ENCODE data around the gene KRTAP10-6.
"Not testable (repeated sequence)": the region's sequence is repeated elsewhere in the genome, so short reads cannot be mapped to it uniquely, and the experiment has no call there.

The KRTAP10-6 gene

DNA sequence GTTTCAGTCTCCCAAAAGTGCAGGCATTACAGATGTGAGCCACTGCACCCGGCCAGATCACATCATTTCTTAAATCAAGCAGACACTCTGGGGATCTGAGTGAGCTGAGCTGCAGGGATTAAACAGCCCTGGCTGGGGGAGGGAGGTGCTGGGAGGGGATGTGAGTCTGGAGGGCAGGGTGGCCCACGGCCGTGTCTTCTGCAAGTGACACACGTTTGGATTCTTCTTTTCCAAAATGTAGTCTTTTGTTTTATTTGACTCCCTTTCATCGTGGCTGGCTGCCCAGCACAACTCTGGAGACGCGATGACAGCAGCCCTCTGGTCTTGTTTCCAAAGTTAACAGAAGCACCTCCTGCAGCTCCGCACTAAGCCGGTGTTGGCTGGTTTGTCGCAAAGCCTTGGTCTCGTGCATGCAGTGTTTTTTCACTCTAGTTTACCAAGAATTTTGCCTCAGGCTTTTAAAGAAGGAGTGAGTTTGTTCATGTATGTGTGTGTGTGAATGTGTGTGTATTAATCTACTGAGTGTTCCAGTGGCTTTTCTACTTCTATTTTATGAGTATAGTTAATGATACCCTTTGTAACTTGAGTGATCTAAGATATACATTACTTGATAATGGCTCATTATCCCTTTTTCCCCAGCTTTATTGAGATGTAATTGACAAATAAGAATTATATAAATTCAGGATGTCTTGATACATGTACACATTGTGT, 9.1 kb downstream of the KRTAP10-6 start:
- DNase-seq (ENCODE audit: low read depth): no peak
- H3K4me3 ChIP-seq (ENCODE audit: low read depth, low read length): no peak overlapping the region

GRCh38 chr21:44582055-44582454, 10.2 kb downstream of the KRTAP10-6 start:
- no peak overlapping the region for H3K4me3 ChIP-seq (ENCODE audit: low read depth, low read length)
- no peak for DNase-seq (ENCODE audit: low read depth)

DNA sequence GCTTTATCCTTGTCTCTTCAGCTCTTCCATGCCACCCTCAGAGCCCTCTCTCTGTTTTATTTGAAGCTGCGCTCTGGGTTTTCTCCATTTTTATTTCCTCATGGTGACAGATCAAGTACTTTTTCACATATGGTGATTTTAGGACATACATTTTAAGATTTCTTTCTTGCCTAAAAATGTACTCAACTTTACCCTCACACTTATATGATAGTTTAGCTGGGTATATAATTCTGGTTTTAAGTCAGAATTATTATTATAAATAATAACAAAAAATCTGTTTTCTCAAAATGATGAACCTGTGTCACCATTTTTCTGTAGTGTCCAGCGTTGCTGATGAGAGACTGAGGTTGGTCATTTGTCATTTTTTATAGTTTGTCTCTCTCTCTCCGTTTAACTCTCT, 11.1 kb downstream of the KRTAP10-6 start:
- H3K4me3 ChIP-seq (ENCODE audit: low read depth, low read length): no peak overlapping the region
- no peak for DNase-seq (ENCODE audit: low read depth)

DNA sequence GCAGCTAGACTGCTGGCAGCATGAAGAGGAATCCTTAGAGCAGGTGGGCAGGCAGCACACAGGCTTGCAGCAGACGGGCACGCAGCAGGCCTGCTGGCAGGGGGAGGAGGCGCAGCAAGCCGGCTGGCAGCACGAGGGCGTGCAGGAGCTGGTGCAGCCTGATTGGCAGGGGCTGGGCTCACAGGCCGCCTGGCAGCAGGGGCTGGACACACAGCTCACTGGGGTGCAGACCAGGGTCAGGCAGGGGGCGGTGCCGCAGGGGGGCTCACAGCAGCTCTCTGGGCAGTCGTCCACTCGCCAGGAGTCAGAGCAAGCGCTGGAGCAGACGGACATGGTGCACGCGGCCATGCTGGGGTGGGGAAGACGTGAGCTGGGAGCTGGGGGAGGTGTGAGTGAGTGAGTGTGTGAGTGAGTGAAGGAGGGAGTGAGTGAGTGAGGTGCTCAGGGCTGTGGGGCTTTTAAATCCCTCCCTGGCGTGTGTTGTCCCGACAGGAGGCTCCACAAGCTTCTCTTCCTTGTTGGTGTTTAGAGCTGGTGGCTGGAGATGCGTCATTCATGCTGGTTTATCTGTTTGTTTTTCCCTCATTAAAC, 12.0 kb downstream of the KRTAP10-6 start, which contains the start of gene KRTAP10-5:
KRTAP10-5 (minus strand) TSS at position 374 of the 591 bp plus-strand sequence; CDS start at position 348, 26 bp downstream.
- not testable (repeated sequence) for DNase-seq (ENCODE audit: low read depth); H3K4me3 ChIP-seq (ENCODE audit: low read depth, low read length)

DNA sequence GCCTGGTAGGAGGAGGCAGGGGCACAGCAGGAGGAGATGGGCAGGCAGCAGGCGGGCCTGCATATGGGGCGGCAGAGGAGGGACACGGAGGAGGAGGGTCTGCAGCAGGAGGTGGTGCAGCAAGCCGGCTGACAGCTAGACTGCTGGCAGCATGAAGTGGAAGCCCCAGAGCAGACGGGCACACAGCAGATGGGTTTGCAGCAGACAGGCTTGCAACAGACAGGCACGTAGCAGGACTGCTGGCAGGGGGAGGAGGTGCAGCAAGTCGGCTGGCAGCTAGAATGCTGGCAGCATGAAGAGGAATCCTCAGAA, 12.5 kb downstream of the KRTAP10-6 start:
- no peak overlapping the region for H3K4me3 ChIP-seq (ENCODE audit: low read depth, low read length)
- no peak for DNase-seq (ENCODE audit: low read depth)

DNA sequence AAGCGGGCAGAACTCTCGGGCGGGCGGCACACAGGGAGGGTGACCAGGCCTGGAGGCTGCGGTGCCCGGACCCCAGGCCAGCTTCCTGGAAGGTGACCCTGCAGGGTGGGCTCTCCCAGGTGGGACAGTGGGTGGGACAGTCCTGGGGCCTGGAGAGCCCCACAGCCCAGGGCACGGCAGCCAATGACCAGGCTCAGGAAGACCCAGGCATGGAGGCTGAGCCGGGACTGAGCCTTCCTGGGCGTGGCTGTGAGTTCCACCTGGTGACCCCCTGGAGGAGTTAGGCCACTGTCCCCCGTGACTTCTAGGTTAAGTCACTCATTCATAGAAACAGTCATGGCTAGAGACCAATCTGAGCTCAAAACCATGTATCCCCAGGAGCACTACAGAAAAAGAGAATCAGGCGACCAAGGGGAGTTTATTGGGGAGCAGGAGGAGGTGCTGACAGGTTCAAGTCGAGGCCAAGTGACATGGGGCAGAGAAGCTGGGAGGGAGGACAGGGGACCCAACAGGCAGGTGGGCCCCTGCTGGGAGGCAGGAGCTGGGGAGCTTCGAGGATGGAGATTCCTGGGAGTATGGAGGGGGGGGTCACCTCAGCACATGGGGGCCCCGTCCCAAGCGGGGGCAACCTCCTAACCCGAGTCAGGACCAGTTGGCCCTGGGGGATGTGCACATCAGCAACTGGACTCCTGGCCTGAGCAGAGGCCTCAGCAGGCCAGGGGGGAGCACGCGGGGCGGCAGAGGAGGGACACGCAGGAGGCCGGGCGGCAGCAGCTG, 13.1 kb downstream of the KRTAP10-6 start:
- DNase-seq (ENCODE audit: low read depth): no peak

DNA sequence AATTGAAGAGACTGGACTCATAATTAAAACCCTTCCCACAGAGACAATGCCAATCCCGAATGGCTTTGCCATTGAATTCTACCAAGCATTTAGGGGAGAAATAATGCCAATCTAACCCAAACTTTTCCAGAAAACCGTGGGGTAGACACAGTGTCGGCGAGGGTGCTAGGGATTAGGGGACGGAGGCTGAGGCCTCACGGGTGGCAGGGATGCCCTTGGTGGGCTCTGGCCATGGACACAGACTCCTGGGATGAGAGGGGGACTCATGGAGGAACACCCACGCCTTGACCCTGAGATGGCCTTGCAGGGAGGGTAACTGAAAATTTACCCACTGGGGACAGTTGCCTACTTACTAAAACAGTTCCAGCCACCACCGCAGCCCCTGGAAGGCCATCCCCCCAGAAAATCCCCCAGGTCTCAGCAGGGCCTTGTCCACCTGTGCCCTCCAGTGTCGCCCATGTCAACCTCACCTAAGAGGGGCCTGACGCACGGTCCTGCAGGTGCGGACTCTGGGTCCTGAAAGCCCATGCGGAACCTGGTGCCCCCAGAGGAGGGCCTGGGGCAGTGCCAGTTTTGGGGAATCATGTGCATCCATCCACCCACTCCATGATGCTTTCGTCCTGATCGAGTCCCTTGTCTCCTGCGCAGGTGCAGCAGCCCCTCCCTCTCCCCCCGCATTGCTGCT, 13.8 kb downstream of the KRTAP10-6 start:
- H3K4me3 ChIP-seq (ENCODE audit: low read depth, low read length): no peak overlapping the region
- DNase-seq (ENCODE audit: low read depth): no peak

More for the DNA sequence above, 13.1 kb downstream of the KRTAP10-6 start:
- no peak overlapping the region for H3K4me3 ChIP-seq (ENCODE audit: low read depth, low read length)

- no peak for DNase-seq (ENCODE audit: low read depth)
Measured at GRCh38 chr21:44576025-44576420, 16.3 kb downstream of the KRTAP10-6 start.

DNA sequence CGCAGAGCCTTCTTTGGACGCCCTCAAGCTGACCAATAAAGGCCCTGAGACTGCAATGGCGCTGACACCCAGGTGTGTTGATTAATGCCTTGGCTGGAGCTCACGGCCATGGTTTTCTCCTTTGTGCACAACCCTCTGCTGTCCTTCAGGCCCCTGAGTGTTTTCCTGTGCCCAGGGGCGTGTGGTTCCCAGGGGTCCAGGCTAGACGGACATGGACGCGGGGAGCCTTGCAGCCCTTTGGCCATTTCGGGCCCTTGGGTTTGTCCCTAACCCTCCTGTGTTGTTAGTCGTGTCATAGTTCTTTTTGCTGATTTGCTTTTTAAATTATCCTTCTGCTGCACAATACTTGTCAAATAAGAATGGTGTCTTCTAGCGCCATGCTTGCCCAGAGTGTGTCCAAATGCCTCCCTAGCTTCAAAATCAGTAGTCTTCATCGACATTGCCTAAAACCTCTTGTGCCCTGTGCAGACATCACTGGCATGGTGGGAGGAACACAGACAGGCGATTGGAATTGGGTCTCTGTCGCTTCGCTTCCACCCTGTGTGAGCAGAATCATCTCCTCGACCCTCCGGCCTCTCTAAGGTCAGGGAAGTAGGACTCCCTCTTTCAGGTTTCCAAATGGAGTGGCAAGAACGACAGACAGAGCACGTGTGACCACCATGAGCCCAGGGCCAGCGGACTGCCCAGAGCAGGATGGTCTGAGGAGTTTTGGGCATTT, 16.8 kb downstream of the KRTAP10-6 start:
- H3K4me3 ChIP-seq (ENCODE audit: low read depth, low read length): no peak overlapping the region
- DNase-seq (ENCODE audit: low read depth): no peak

More at GRCh38 chr21:44576025-44576420, 16.3 kb downstream of the KRTAP10-6 start:
- no peak overlapping the region for H3K4me3 ChIP-seq (ENCODE audit: low read depth, low read length)

DNA sequence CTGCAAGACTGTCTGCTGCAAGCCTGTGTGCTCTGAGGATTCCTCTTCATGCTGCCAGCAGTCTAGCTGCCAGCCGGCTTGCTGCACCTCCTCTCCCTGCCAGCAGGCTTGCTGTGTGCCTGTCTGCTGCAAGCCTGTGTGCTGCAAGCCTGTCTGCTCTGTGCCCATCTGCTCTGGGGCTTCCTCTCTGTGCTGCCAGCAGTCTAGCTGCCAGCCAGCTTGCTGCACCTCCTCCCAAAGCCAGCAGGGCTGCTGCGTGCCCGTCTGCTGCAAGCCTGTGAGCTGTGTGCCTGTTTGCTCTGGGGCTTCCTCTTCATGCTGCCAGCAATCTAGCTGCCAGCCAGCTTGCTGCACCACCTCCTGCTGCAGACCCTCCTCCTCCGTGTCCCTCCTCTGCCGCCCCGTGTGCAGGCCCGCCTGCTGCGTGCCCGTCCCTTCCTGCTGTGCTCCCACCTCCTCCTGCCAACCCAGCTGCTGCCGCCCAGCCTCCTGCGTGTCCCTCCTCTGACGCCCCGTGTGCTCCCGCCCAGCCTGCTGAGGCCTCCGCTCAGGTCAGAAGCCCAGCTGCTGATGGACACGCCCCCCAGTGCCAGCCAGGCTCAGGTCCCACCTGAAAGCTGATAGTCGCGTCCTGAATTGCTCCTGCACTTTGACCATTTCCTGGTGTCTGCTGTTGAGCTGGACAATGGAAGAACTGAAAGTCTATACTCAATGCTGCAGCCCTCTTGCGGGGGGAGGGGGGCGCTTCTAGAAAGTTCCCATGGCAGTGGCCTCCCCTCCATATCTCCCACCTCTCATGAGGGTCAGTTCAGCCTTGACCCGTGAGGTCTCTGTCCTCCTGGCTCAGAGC, 17.6 kb downstream of the KRTAP10-6 start:
- no peak for DNase-seq (ENCODE audit: low read depth)
- no peak overlapping the region for H3K4me3 ChIP-seq (ENCODE audit: low read depth, low read length)

- DNase-seq (ENCODE audit: low read depth): not testable (repeated sequence)
Measured at GRCh38 chr21:44573630-44574456, 18.5 kb downstream of the KRTAP10-6 start, which contains the start of gene KRTAP10-4. TSS of gene KRTAP10-4 (plus strand) at chr21:44573729. CDS start at chr21:44573759, 30 bp downstream.

GRCh38 chr21:44572959-44573583, 19.2 kb downstream of the KRTAP10-6 start:
- no peak for DNase-seq (ENCODE audit: low read depth)

More at GRCh38 chr21:44573630-44574456, 18.5 kb downstream of the KRTAP10-6 start, which contains the start of gene KRTAP10-4:
- H3K4me3 ChIP-seq (ENCODE audit: low read depth, low read length): not testable (repeated sequence)

DNA sequence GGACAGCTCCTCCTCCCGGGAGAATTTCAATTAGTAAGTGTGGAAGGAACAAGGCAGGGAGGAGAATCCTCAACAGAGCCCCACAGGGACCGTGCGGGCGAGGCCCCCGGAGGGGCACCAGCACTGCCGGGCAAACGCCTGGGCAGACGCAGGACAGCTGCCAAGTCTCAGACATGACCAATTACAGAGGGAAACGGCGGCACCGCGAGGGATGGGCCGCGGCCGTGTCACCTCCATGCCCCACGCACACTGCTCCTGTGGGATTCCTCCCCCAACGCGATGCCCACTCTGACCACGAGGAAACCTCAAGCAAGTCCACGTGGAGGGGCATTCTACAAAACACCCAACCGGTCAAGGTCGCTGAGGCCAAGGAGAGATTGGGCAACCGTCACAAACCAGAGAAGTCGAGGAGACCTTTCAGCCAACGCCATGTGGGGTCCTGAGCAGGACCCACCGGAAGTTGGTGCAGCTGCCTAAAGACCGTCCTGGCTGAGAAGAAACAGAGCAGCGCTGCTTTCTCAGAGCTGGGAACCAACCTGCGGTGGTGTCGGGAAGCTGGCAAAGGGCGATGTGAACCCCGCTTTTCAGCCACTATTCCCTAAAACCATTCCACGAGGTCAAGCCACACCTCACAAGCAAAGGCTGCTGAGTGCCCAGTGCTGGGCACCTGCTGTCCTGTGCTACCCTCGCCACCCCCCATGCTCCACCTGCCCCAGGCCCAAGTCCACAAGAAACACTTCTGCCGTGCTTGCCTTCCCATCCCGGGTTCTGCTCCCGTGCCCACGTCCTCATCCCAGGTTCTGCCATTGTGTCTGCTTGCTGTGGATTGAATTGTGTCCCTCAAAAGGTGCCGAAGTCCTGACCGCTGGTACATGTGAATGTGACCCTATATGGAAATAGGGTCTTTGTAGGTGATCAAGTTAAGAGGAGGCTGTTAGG, 20.2 kb downstream of the KRTAP10-6 start:
- H3K4me3 ChIP-seq (ENCODE audit: low read depth, low read length): no peak overlapping the region
- DNase-seq (ENCODE audit: low read depth): no peak

More at GRCh38 chr21:44572959-44573583, 19.2 kb downstream of the KRTAP10-6 start:
- H3K4me3 ChIP-seq (ENCODE audit: low read depth, low read length): no peak overlapping the region

GRCh38 chr21:44571296-44571695, 21.0 kb downstream of the KRTAP10-6 start:
- DNase-seq (ENCODE audit: low read depth): no peak
- H3K4me3 ChIP-seq (ENCODE audit: low read depth, low read length): no peak overlapping the region

DNA sequence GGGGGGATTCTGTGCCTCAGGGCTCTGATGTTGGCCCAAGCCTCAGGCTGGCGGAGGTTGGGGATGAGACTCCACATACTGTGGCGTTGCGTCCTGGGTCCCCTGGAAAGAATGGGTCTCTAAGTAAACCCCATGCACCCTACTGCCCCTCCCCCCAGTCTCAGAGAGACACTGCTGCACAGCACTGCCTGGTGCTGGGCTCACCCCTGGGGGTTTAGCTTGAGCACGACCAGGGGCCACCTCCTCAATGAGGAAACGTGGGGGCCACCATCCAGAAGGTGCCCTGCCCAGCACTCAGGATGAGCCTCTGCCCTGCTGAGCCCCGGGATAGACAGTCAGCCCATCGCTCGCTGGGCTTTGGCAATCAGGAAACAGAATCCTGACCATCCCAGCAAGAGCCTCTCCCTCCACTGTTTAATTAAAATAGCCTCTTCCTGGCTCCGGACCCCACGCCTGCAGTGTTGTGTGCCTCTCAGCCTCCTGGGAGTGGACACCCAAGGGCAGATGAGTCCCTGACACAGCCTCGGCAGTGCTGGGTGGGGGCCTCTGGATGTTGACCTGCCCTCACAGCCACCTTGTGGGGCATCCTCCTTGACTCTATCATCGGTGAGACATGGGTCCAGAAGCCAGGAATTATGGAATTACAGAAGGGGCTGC, 22.3 kb downstream of the KRTAP10-6 start:
- no peak for DNase-seq (ENCODE audit: low read depth)
- no peak overlapping the region for H3K4me3 ChIP-seq (ENCODE audit: low read depth, low read length)
